Measurements from ENCODE around the gene STARD5.

Gene STARD5

GRCh38 chr15:81322676-81323253 lies 1.2 kb downstream of the STARD5 start:
- Histone ChIP-seq H3K4me1 (ENCODE audit: control insufficient read depth, insufficient read depth, low read length) (no peaks in the 10 kb centered on the region), H3K4me3 (ENCODE audit: low read depth, low read length) (no peak overlapping the region), H3K27me3 (ENCODE audit: control insufficient read depth, insufficient read depth, low read length) (no peaks in the 10 kb centered on the region), H3K9me3 (ENCODE audit: control insufficient read depth, insufficient read depth, low read length) (no peaks in the 10 kb centered on the region), H3K9ac (ENCODE audit: low read depth, low read length) (no peak overlapping the region), H3K36me3 (ENCODE audit: control insufficient read depth, insufficient read depth, low read length) (peaks cover 12% of the 10 kb centered on the region)

DNA sequence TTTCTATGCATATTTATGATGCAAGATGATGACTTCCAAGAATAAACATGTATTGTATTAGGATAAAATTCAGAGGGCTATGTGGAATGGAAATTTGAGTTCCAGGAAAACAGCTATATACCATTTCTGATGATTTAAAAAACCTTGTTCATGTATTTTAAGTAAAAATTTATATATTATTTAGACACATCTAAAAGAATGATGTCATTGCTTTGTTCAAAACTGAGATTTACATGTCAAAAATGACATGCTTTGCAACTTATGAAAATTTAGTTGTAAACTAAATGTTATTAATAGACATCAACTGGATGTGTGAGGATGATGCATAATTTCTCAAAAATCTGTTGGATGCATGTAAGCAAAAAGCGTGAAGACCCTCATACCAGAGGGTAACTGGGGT lies 2.3 kb downstream of the STARD5 start:
- Histone ChIP-seq H3K4me3 (ENCODE audit: low read depth, low read length) (no peak overlapping the region), H3K4me1 (ENCODE audit: control insufficient read depth, insufficient read depth, low read length) (no peaks in the 10 kb centered on the region), H3K9ac (ENCODE audit: low read depth, low read length) (no peak overlapping the region), H3K27me3 (ENCODE audit: control insufficient read depth, insufficient read depth, low read length) (no peaks in the 10 kb centered on the region), H3K36me3 (ENCODE audit: control insufficient read depth, insufficient read depth, low read length) (peaks cover 14% of the 10 kb centered on the region), H3K9me3 (ENCODE audit: control insufficient read depth, insufficient read depth, low read length) (no peaks in the 10 kb centered on the region)

DNA sequence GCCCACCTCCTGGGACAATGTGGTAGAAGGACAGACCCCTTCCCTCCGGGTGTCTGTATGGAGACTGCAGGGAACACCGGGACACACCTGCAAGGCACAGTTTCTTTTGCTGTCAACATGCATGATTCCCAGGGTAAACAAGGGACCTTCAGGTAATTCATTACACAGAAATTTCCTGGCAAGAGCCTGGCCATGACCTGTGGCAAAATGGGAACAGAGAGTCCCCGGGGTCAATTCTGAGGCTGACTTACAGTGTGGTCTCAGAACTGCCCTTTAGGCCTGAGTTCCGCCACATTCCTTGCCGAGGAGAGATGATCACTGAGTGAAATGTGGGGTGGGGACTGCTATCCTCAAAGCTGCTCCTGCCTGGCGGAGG lies 6.3 kb downstream of the STARD5 start:
- no peaks in the 10 kb centered on the region for H3K27me3 ChIP-seq (ENCODE audit: control insufficient read depth, insufficient read depth, low read length)
- no peaks in the 10 kb centered on the region for H3K4me1 ChIP-seq (ENCODE audit: control insufficient read depth, insufficient read depth, low read length)
- no peak overlapping the region for H3K9ac ChIP-seq (ENCODE audit: low read depth, low read length)
- H3K36me3 ChIP-seq (ENCODE audit: control insufficient read depth, insufficient read depth, low read length) = peaks cover 14% of the 10 kb centered on the region
- no peaks in the 10 kb centered on the region for H3K9me3 ChIP-seq (ENCODE audit: control insufficient read depth, insufficient read depth, low read length)
- no peak overlapping the region for H3K4me3 ChIP-seq (ENCODE audit: low read depth, low read length)

DNA sequence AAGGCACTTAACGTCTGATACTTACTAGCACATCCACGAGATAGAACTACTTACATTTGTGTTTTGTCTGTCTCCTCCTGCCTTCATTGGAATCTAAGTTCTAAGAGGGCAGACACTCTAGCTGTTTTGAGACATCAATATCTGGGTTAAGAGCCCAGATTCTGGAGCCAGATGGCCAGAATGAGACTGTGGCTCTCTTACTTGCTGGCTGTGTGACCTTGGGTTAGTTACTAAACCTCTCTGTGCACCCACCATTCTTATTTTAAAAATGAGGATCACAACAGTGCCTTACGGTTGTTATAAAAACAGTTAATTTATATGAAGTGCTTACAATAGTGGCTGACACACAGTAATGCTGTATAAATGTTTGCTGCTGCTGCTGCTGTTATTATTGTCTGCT lies 7.7 kb downstream of the STARD5 start:
- H3K36me3 ChIP-seq (ENCODE audit: control insufficient read depth, insufficient read depth, low read length) = peaks cover 20% of the 10 kb centered on the region
- no peak overlapping the region for H3K4me3 ChIP-seq (ENCODE audit: low read depth, low read length)
- H3K4me1 ChIP-seq (ENCODE audit: control insufficient read depth, insufficient read depth, low read length) = no peaks in the 10 kb centered on the region
- H3K9ac ChIP-seq (ENCODE audit: low read depth, low read length) = no peak overlapping the region
- H3K27me3 ChIP-seq (ENCODE audit: control insufficient read depth, insufficient read depth, low read length) = no peaks in the 10 kb centered on the region
- no peaks in the 10 kb centered on the region for H3K9me3 ChIP-seq (ENCODE audit: control insufficient read depth, insufficient read depth, low read length)

DNA sequence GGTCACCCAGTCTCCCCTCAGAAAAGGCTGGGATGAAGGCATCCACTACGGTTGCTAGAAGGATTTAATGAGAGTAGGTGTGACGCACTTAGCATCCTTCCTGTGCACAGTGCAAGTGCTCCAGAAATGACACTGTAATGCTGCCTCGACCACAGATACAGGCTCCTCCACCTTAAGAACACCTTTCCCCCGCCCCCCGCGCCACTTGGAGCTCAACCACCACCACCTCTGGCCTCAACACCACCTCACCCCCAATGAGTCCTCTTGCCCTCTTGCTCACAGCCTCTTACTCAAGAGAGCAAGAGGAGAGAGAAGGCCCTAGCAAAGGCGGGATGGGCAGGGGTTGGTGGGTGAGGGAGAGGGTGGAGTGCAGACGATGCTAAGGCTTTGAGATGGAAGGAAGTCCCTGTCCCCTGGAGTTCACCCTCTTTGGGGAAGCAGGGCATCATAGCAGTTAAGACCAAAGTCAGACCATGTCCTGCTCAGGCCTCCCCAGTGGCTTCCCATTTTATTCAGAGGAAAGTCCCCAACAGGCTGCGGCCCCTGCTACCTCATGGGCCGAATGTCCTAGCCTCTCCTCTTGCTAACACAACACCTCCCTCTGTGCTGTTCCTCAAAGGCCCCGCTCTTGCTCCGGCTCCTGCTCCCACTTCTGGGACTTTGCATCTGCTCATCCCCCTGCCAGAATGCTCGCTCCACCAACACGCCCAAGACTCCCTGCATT lies 8.3 kb downstream of the STARD5 start:
- no peaks in the 10 kb centered on the region for H3K27me3 ChIP-seq (ENCODE audit: control insufficient read depth, insufficient read depth, low read length)
- no peak overlapping the region for H3K9ac ChIP-seq (ENCODE audit: low read depth, low read length)
- H3K9me3 ChIP-seq (ENCODE audit: control insufficient read depth, insufficient read depth, low read length) = no peaks in the 10 kb centered on the region
- H3K4me1 ChIP-seq (ENCODE audit: control insufficient read depth, insufficient read depth, low read length) = no peaks in the 10 kb centered on the region
- peaks cover 20% of the 10 kb centered on the region for H3K36me3 ChIP-seq (ENCODE audit: control insufficient read depth, insufficient read depth, low read length)
- no peak overlapping the region for H3K4me3 ChIP-seq (ENCODE audit: low read depth, low read length)

DNA sequence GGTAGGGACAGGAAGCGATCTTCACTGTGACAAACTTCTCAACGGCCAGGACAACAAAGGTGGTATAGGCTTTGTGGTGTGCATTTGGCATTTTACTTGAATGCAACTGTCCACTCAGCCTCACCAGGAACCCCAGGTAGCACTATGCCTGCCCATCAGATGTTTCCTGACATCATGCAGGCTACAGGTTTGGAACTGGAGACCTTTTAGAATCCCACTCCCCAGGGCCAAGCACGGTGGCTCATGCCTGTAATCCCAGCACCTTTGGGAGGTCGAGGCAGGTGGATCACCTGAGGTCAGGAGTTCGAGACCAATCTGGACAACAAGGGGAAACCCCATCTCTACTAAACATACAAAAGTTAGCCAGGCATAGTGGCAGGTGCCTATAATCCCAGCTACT lies 9.6 kb downstream of the STARD5 start:
- Histone ChIP-seq H3K36me3 (ENCODE audit: control insufficient read depth, insufficient read depth, low read length) (peaks cover 14% of the 10 kb centered on the region), H3K9ac (ENCODE audit: low read depth, low read length) (no peak overlapping the region), H3K4me1 (ENCODE audit: control insufficient read depth, insufficient read depth, low read length) (no peaks in the 10 kb centered on the region), H3K9me3 (ENCODE audit: control insufficient read depth, insufficient read depth, low read length) (no peaks in the 10 kb centered on the region), H3K4me3 (ENCODE audit: low read depth, low read length) (no peak overlapping the region), H3K27me3 (ENCODE audit: control insufficient read depth, insufficient read depth, low read length) (no peaks in the 10 kb centered on the region)

DNA sequence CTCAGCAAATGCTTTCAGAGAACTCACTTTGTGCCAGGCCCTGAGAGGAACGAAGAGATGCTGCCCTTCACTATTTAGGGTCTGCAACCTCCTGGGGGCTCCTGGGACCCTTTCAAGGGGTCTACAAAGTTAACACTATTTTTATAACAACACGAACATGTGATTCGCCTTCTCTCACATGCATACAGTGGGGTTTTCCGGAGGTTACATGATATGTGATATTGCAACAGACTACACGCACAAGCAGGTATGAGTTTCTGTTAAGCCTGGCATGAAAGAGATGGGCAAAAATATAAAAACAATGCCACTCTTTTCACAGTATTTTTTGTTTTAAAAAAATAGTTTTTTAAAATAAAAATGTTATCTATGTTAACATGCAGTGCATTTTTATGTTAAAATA lies 10.3 kb downstream of the STARD5 start:
- Histone ChIP-seq H3K36me3 (ENCODE audit: control insufficient read depth, insufficient read depth, low read length) (peaks cover 13% of the 10 kb centered on the region), H3K4me3 (ENCODE audit: low read depth, low read length) (no peak overlapping the region), H3K9me3 (ENCODE audit: control insufficient read depth, insufficient read depth, low read length) (no peaks in the 10 kb centered on the region), H3K9ac (ENCODE audit: low read depth, low read length) (no peak overlapping the region), H3K4me1 (ENCODE audit: control insufficient read depth, insufficient read depth, low read length) (no peaks in the 10 kb centered on the region), H3K27me3 (ENCODE audit: control insufficient read depth, insufficient read depth, low read length) (no peaks in the 10 kb centered on the region)

GRCh38 chr15:81312790-81313543 lies 11.0 kb downstream of the STARD5 start:
- no peaks in the 10 kb centered on the region for H3K4me1 ChIP-seq (ENCODE audit: control insufficient read depth, insufficient read depth, low read length)
- H3K9me3 ChIP-seq (ENCODE audit: control insufficient read depth, insufficient read depth, low read length) = no peaks in the 10 kb centered on the region
- H3K27me3 ChIP-seq (ENCODE audit: control insufficient read depth, insufficient read depth, low read length) = no peaks in the 10 kb centered on the region
- H3K9ac ChIP-seq (ENCODE audit: low read depth, low read length) = no peak overlapping the region
- H3K4me3 ChIP-seq (ENCODE audit: low read depth, low read length) = no peak overlapping the region
- peaks cover 9% of the 10 kb centered on the region for H3K36me3 ChIP-seq (ENCODE audit: control insufficient read depth, insufficient read depth, low read length)

DNA sequence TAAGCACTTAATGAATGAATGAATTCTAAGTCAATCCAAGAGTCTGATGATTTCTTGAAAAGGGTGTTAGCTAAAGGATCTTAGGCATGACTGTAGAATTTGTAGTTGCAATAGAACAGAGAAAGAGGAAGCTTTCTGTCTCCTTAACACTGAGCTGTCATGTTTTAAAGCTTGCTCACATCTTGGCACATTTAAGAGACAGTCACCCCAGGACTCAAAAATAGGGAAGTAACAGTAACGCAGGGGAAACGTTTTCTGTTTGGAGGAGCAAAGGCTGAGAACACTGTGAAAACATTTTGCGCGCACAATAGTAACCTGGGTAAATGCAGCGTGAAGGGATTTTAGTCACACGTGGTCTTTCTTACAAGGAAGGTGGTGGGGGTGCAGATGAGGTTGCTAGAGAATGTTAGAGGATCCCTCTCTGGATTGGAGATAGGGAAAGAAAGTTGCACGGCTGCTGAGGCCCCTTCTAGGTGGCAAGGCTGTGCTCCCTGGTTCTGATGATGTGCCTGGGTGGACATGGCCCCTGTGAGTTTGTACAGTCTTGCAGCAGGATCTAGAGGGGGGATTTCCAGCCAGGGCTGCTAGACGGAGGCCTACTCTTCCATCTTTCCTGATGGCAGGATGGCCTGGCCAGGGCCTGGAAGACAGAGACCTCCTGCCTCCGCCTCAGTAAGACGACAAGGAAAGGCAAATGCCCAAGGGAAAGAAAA lies 12.0 kb downstream of the STARD5 start:
- Histone ChIP-seq H3K4me1 (ENCODE audit: control insufficient read depth, insufficient read depth, low read length) (no peaks in the 10 kb centered on the region), H3K27me3 (ENCODE audit: control insufficient read depth, insufficient read depth, low read length) (no peaks in the 10 kb centered on the region), H3K36me3 (ENCODE audit: control insufficient read depth, insufficient read depth, low read length) (peaks cover 5% of the 10 kb centered on the region), H3K9me3 (ENCODE audit: control insufficient read depth, insufficient read depth, low read length) (no peaks in the 10 kb centered on the region), H3K9ac (ENCODE audit: low read depth, low read length) (no peak overlapping the region), H3K4me3 (ENCODE audit: low read depth, low read length) (no peak overlapping the region)

GRCh38 chr15:81310480-81310879 lies 13.5 kb downstream of the STARD5 start:
- peaks cover 5% of the 10 kb centered on the region for H3K36me3 ChIP-seq (ENCODE audit: control insufficient read depth, insufficient read depth, low read length)

DNA sequence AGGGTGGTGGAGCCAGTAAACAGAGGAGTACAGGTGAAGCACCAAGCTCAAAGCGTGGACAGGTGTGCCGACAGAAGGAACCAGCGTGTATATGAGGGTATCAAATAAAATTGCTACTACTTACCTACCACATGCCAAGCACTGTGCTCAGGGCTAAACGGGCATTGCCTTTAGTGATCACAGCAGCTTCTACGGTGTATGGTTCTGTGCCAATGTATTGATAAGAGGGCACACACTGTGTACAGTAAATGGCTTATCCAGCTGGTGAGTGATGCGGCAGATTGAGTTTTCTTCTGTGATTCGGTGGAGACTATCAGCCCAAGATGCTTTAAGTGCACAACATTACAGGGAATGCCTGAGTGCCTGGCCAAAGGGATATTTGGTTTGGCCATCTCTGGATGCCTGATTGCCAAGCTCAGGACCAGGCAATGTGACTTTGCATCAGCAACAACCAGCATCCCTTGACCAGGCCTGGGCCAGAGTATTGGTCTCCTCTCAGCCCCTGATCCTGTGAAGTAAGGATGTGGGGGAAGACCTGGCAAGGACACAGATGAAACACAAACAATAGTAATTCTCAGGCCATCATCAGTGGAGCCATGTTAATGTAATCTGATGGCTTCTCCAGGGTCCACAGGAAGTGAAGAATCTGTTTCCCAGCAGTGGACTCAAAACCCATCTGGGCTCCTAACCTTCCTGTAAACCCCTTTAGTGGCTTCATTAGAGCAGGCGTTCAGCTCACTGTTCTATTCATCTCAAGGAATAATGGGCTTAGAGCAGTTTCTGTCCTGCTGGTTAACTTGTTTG lies 14.1 kb downstream of the STARD5 start:
- Histone ChIP-seq H3K9ac (ENCODE audit: low read depth, low read length) (no peak overlapping the region), H3K27me3 (ENCODE audit: control insufficient read depth, insufficient read depth, low read length) (no peaks in the 10 kb centered on the region), H3K4me1 (ENCODE audit: control insufficient read depth, insufficient read depth, low read length) (no peaks in the 10 kb centered on the region), H3K9me3 (ENCODE audit: control insufficient read depth, insufficient read depth, low read length) (no peaks in the 10 kb centered on the region), H3K36me3 (ENCODE audit: control insufficient read depth, insufficient read depth, low read length) (peaks cover 5% of the 10 kb centered on the region), H3K4me3 (ENCODE audit: low read depth, low read length) (no peak overlapping the region)

More at GRCh38 chr15:81310480-81310879, 13.5 kb downstream of the STARD5 start:
- no peak overlapping the region for H3K9ac ChIP-seq (ENCODE audit: low read depth, low read length)
- no peaks in the 10 kb centered on the region for H3K4me1 ChIP-seq (ENCODE audit: control insufficient read depth, insufficient read depth, low read length)
- no peaks in the 10 kb centered on the region for H3K27me3 ChIP-seq (ENCODE audit: control insufficient read depth, insufficient read depth, low read length)
- no peak overlapping the region for H3K4me3 ChIP-seq (ENCODE audit: low read depth, low read length)
- no peaks in the 10 kb centered on the region for H3K9me3 ChIP-seq (ENCODE audit: control insufficient read depth, insufficient read depth, low read length)
